OCI-LY1 (cell line): ENCODE measurements around the gene TMOD3.

Source experiments
- EZH2 ChIP-seq: fragments of 200-600 bp; sonication (generic), shearing (Covaris generic); IDR thresholded peaks from 2 replicates; pipeline ENCODE4 v1.8.0; 2017; ENCODE audit warnings: borderline replicate concordance, mixed run types, mild to moderate bottlenecking, antibody characterized with exemption, low read length, moderate library complexity, mixed read lengths
- TF ChIP-seq, protein P1 (sequence below): fragments of 200-600 bp; sonication (generic), shearing (Covaris generic); IDR thresholded peaks from 2 replicates; pipeline ENCODE4 v1.5.1; 2017; ENCODE audit warnings: mild to moderate bottlenecking, antibody characterized with exemption, low read length, moderate library complexity, mixed read lengths

- TF ChIP-seq, protein P1, sequence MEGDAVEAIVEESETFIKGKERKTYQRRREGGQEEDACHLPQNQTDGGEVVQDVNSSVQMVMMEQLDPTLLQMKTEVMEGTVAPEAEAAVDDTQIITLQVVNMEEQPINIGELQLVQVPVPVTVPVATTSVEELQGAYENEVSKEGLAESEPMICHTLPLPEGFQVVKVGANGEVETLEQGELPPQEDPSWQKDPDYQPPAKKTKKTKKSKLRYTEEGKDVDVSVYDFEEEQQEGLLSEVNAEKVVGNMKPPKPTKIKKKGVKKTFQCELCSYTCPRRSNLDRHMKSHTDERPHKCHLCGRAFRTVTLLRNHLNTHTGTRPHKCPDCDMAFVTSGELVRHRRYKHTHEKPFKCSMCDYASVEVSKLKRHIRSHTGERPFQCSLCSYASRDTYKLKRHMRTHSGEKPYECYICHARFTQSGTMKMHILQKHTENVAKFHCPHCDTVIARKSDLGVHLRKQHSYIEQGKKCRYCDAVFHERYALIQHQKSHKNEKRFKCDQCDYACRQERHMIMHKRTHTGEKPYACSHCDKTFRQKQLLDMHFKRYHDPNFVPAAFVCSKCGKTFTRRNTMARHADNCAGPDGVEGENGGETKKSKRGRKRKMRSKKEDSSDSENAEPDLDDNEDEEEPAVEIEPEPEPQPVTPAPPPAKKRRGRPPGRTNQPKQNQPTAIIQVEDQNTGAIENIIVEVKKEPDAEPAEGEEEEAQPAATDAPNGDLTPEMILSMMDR = no peak
- TF ChIP-seq EZH2 = no peak
These were observed 46.7 kb downstream of the TMOD3 start for GRCh38 chr15:51876169-51876568.
